HepG2 (cell line): ENCODE data around the gene GDAP2. TPM values are rescaled to one million over a fixed set of nuclear protein-coding genes. Genes with fewer than 3 reads are reported as not detected.

Experiments
- ATAC-seq: fragments of 200-7000 bp; cut with Tn5 transposase; 3 replicates; pipeline ENCODE4 v1.9.1; 2020; ENCODE audit warnings: mild to moderate bottlenecking, moderate library complexity
- BruUV-seq: library from RNA; stranded (reverse); fragments of 400-500 nt; replicated peaks from 2 replicates; lab custom pipeline; 2021; lab: Mats Ljungman, UMichigan
- CTCF ChIA-PET: fragments of 300-600 bp; formaldehyde crosslinking; extraction: SDS; loops from one replicate; lab custom pipeline; 2021; ENCODE audit warnings: low total read pairs, inconsistent platforms, low intra/inter-chr PET ratio; lab: Yijun Ruan, JAX
- POLR2A ChIA-PET: fragments of 350-600 bp; sonication (Branson Sonifier 250); formaldehyde crosslinking; loops from one replicate; lab custom pipeline; 2020; ENCODE audit warnings: antibody characterized with exemption, inconsistent platforms; lab: Yijun Ruan, JAX
- DNase-seq: peaks from one replicate; pipeline ENCODE4 v3.0.0-alpha.2; 2015; ENCODE audit warnings: low spot score
- FAIRE-seq: peaks from 3 replicates; lab custom pipeline; 2011; peaks lifted over from hg19 to GRCh38; lab: Jason Lieb, UNC
- H2AFZ ChIP-seq: one replicate; pipeline ENCODE4 v1.6.1; 2011; ENCODE audit warnings: low read length, inconsistent platforms
- H3K27ac ChIP-seq: fragments of 300-600 bp; 3 replicates; pipeline ENCODE4 v1.8.0; 2011; ENCODE audit warnings: mixed run types, mild to moderate bottlenecking, mixed read lengths, low read length, inconsistent platforms; ENCODE audit not compliant: insufficient read depth; ENCODE audit errors: extremely low read length
- H3K27me3 ChIP-seq, 2 experiments: fragments of 200-600 bp in 1 of 2; 2 replicates in 1 of 2; 3 replicates in 1 of 2; pipeline versions ENCODE4 v1.6.0 to v1.8.0; 2011; ENCODE audit warnings: low read length in 2 of 2, mild to moderate bottlenecking in 2 of 2, moderate library complexity in 2 of 2, inconsistent platforms in 1 of 2; ENCODE audit not compliant: insufficient read depth in 2 of 2, control insufficient read depth in 1 of 2
- H3K36me3 ChIP-seq, 2 experiments: fragments of 200-600 bp in 1 of 2; replicated peaks in 1 of 2; 2 replicates in 1 of 2; 3 replicates in 1 of 2; pipeline versions ENCODE4 v1.5.1 to v1.8.0; 2011; ENCODE audit warnings: low read length in 2 of 2, inconsistent platforms in 1 of 2; ENCODE audit not compliant: insufficient read depth in 2 of 2, control insufficient read depth in 1 of 2
- H3K4me1 ChIP-seq: 2 replicates; pipeline ENCODE4 v1.5.1; 2012; ENCODE audit warnings: low read length, inconsistent platforms; ENCODE audit not compliant: insufficient read depth
- H3K4me2 ChIP-seq: 2 replicates; pipeline ENCODE4 v1.6.0; 2011; ENCODE audit warnings: low read depth, low read length, inconsistent platforms
- H3K4me3 ChIP-seq, 3 experiments: fragments of 200-600 bp in 1 of 3; sonication (generic), shearing (Covaris generic) in 1 of 3; replicated peaks in 1 of 3; 2 replicates each; pipeline ENCODE4 v1.5.1; 2011 to 2016; ENCODE audit warnings: low read length in 3 of 3, inconsistent platforms in 2 of 3, low read depth in 2 of 3, mild to moderate bottlenecking in 2 of 3, control low read depth in 1 of 3, mixed read lengths in 1 of 3; ENCODE audit not compliant: insufficient read depth in 1 of 3
- H3K79me2 ChIP-seq: one replicate; pipeline ENCODE4 v1.6.1; 2011; ENCODE audit warnings: low read length, inconsistent platforms; ENCODE audit not compliant: insufficient read depth
- H3K9ac ChIP-seq: 2 replicates; pipeline ENCODE4 v1.6.0; 2011; ENCODE audit warnings: mild to moderate bottlenecking, low read depth, low read length, inconsistent platforms; ENCODE audit not compliant: insufficient read depth
- H3K9me3 ChIP-seq: 2 replicates; pipeline ENCODE4 v1.5.1; 2012; ENCODE audit warnings: mild to moderate bottlenecking, low read length
- H4K20me1 ChIP-seq: 2 replicates; pipeline ENCODE4 v1.6.0; 2011; ENCODE audit warnings: inconsistent platforms, mild to moderate bottlenecking, low read length, moderate library complexity; ENCODE audit not compliant: insufficient read depth
- BCL6 ChIP-seq: IDR thresholded peaks from 2 replicates; pipeline ENCODE4 v1.6.1; 2016; ENCODE audit warnings: missing genetic modification reagents, missing compliant biosample characterization
- EZH2 ChIP-seq: conservative IDR thresholded peaks from 2 replicates; pipeline ENCODE4 v1.6.1; 2012; ENCODE audit warnings: mild to moderate bottlenecking, low read depth, low read length, moderate library complexity
- MLLT10 ChIP-seq: sonication (generic); formaldehyde crosslinking; IDR thresholded peaks from 2 replicates; pipeline ENCODE4 v1.4.0; 2020; ENCODE audit warnings: missing genetic modification reagents
- PTBP1 ChIP-seq: fragments of 200-400 bp; formaldehyde crosslinking; IDR thresholded peaks from 2 replicates; pipeline ENCODE4 v1.6.1; 2018; ENCODE audit warnings: low read length, low read depth; ENCODE audit not compliant: poor library complexity, severe bottlenecking
- TAF1 ChIP-seq: sonication (generic); formaldehyde crosslinking; IDR thresholded peaks from 2 replicates; pipeline ENCODE4 v1.4.0; 2020; ENCODE audit warnings: missing genetic modification reagents
- ZNF615 ChIP-seq: sonication (generic); formaldehyde crosslinking; IDR thresholded peaks from 2 replicates; pipeline ENCODE4 v1.5.0; 2020; ENCODE audit warnings: mild to moderate bottlenecking, missing genetic modification reagents, borderline replicate concordance
- ZNF619 ChIP-seq: sonication (generic); formaldehyde crosslinking; IDR thresholded peaks from 2 replicates; pipeline ENCODE4 v1.4.0; 2020; ENCODE audit warnings: mild to moderate bottlenecking, missing genetic modification reagents
- WGBS: methylation state at CpG from one replicate; pipeline ENCODE4 v1.1.6; 2017; ENCODE audit warnings: low lambda C conversion rate; 5-methylcytosine and 5-hydroxymethylcytosine counted together
- in situ Hi-C: cut with HindIII; loops from 2 replicates; pipeline ENCODE4 v1.10.0; 2017; ENCODE audit warnings: low pct_unique_long_range_greater_than_20kb; ENCODE audit not compliant: extremely low pct_ligation_motif_present
- intact Hi-C: fragments of 100-400 bp; cut with micrococcal nuclease; formaldehyde crosslinking; loops from one replicate; pipeline ENCODE4 v1.10.0; 2022; ENCODE audit not compliant: unreplicated experiment
- polyA plus RNA-seq, 8 experiments: library from polyadenylated mRNA; depleted of rRNA in 3 of 8; stranded (reverse) in 7 of 8; unstranded in 1 of 8; fragments of >200 nt; fragmentation: Illumina TruSeq in 4 of 8; extraction: Trizol in 4 of 8; gene quantifications; 2 replicates each; pipeline versions ENCODE4 v1.2.1 to v1.2.3, GENCODE V29; 2011 to 2016; ENCODE audit warnings: low read depth in 4 of 8, missing spikeins in 1 of 8, mixed read lengths in 1 of 8; ENCODE audit not compliant: insufficient read depth in 1 of 8
- total RNA-seq, 5 experiments: library from RNA; depleted of rRNA; stranded (reverse); fragments of >200 nt; fragmentation: Illumina TruSeq; extraction: Trizol; gene quantifications; 2 replicates each; pipeline ENCODE4 v1.2.3, GENCODE V29; 2016; ENCODE audit warnings: low read depth in 1 of 5
- TF ChIP-seq, protein P1 (sequence below): sonication (generic); formaldehyde crosslinking; IDR thresholded peaks from 2 replicates; pipeline ENCODE4 v1.5.1; 2020; ENCODE audit warnings: mild to moderate bottlenecking, moderate library complexity, missing genetic modification reagents

Gene GDAP2
- total and polyA plus RNA-seq, 2 of the 13 experiments (the other 11 are each of a cell fraction or from before 2014, with no cell fraction given): 11.4 to 23.2 TPM

DNA sequence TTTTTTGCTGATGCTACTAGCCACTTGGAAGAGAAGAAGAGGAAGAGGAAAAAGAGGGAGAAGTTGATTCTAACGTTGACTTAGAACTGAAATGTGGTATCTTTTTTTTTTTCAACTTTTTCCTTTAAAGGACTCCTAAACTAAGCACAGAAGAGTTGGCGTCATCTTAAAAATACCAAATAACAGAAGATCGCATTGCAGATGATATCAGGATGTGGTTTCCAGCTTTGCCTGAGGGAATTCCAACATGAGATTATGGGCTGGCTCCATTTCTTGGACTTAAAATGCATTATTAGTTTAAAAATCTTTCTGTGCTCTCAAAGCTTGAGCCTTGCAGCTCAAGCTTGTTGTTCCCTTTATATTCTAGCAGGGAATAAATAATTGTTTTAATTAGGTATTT is 29.9 kb upstream of the GDAP2 start:
- POLR2A ChIA-PET: no interaction called here
- 95% methylated on average over 3 of the region's 3 CpGs for WGBS
- peaks cover 9 to 64% of the 10 kb centered on the region in 2 experiments for H3K36me3 ChIP-seq
- H3K27ac ChIP-seq: no peak overlapping the region
- BruUV-seq: no TSS peak
- H3K9me3 ChIP-seq: no peaks in the 10 kb centered on the region
- no peak overlapping the region for H3K9ac ChIP-seq
- no peaks in the 10 kb centered on the region for H3K27me3 ChIP-seq
- H3K4me2 ChIP-seq: no peak overlapping the region
- no peak overlapping the region for H2AFZ ChIP-seq
- H3K4me3 ChIP-seq: no peak overlapping the region
- FAIRE-seq (no peak), DNase-seq (no peak), ATAC-seq (no peak)
- CTCF ChIA-PET: no interaction called here
- intact Hi-C loops: no loop called here
- H4K20me1 ChIP-seq: no peaks in the 10 kb centered on the region
- in situ Hi-C loops: no loop called here
- H3K79me2 ChIP-seq: no peaks in the 10 kb centered on the region
- no peaks in the 10 kb centered on the region for H3K4me1 ChIP-seq
- TF ChIP-seq EZH2 (no peak), TAF1 (CRISPR knock-in tag) (no peak), MLLT10 (CRISPR knock-in tag) (no peak), ZNF619 (no peak)
- TF ChIP-seq, all 625 proteins: peak for 0

DNA sequence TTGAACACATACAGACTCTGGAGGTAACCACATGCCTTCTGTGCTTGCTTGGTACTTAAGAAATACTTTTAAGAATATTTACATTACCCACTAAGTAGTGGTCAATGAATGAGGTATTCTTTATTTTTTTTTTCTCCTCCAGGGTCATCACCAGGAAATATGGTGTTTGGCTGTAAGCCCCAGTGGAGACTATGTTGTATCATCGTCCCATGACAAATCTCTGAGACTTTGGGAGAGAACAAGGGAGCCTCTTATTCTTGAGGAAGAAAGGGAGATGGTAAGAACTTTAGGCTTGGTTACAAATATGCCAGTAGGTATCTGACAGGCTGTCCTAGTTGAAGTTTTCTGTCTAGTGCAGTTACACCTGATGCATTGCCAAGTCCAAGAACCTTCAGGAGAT is 23.0 kb upstream of the GDAP2 start:
- Histone ChIP-seq H3K27ac (no peak overlapping the region), H3K27me3 (no peaks in the 10 kb centered on the region), H3K36me3 (peaks cover 19 to 92% of the 10 kb centered on the region in 2 experiments), H3K79me2 (no peaks in the 10 kb centered on the region), H4K20me1 (no peaks in the 10 kb centered on the region), H3K4me2 (no peak overlapping the region), H3K4me3 (no peak overlapping the region), H3K4me1 (no peaks in the 10 kb centered on the region), H3K9me3 (no peaks in the 10 kb centered on the region), H2AFZ (no peak overlapping the region), H3K9ac (no peak overlapping the region)
- DNase-seq (no peak), FAIRE-seq (no peak), ATAC-seq (no peak)
- TF ChIP-seq ZNF615 (CRISPR knock-in tag) (no peak), PTBP1 (no peak), BCL6 (CRISPR knock-in tag) (no peak)
- TF ChIP-seq, protein P1, sequence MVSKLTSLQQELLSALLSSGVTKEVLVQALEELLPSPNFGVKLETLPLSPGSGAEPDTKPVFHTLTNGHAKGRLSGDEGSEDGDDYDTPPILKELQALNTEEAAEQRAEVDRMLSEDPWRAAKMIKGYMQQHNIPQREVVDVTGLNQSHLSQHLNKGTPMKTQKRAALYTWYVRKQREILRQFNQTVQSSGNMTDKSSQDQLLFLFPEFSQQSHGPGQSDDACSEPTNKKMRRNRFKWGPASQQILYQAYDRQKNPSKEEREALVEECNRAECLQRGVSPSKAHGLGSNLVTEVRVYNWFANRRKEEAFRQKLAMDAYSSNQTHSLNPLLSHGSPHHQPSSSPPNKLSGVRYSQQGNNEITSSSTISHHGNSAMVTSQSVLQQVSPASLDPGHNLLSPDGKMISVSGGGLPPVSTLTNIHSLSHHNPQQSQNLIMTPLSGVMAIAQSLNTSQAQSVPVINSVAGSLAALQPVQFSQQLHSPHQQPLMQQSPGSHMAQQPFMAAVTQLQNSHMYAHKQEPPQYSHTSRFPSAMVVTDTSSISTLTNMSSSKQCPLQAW: no peak
- WGBS: 95% methylated on average over 1 of the region's 1 CpG
- no TSS peak for BruUV-seq
- ChIA-PET CTCF (no interaction called here), POLR2A (no interaction called here)
- intact Hi-C loops: no loop called here
- in situ Hi-C loops: no loop called here
